HG03103 (cell line): ENCODE results near the gene XDH.

ENCODE experiments used
- ATAC-seq: cut with Tn5 transposase; IDR thresholded peaks from one replicate; pipeline ENCODE4 v1.9.1; 2021; ENCODE audit warnings: low read depth; ENCODE audit not compliant: unreplicated experiment

Gene XDH

GRCh38 chr2:31366733-31367132 lies 47.8 kb downstream of the XDH start:
- ATAC-seq, result no peak

GRCh38 chr2:31365834-31366505 lies 48.6 kb downstream of the XDH start:
- ATAC-seq, result no peak

GRCh38 chr2:31365348-31365747 lies 49.2 kb downstream of the XDH start:
- no peak for ATAC-seq

GRCh38 chr2:31363956-31364750 lies 50.4 kb downstream of the XDH start:
- ATAC-seq, result no peak

- ATAC-seq, result no peak
Observed at GRCh38 chr2:31362581-31362980, 52.0 kb downstream of the XDH start.

GRCh38 chr2:31359229-31359628 lies 55.3 kb downstream of the XDH start:
- ATAC-seq, result no peak

GRCh38 chr2:31354837-31355236 lies 59.7 kb downstream of the XDH start:
- no peak for ATAC-seq

- ATAC-seq, result no peak
Observed at GRCh38 chr2:31353179-31353578, 61.4 kb downstream of the XDH start.

- ATAC-seq, result no peak
Observed at GRCh38 chr2:31349684-31350083, 64.9 kb downstream of the XDH start.

- ATAC-seq, result no peak
Observed at GRCh38 chr2:31349160-31349559, 65.4 kb downstream of the XDH start.

GRCh38 chr2:31348618-31349017 lies 65.9 kb downstream of the XDH start:
- ATAC-seq, result no peak

GRCh38 chr2:31347750-31348149 lies 66.8 kb downstream of the XDH start:
- ATAC-seq, result no peak

GRCh38 chr2:31347319-31347718 lies 67.2 kb downstream of the XDH start:
- no peak for ATAC-seq

GRCh38 chr2:31344447-31344846 lies 70.1 kb downstream of the XDH start:
- no peak for ATAC-seq

GRCh38 chr2:31341351-31341750 lies 73.2 kb downstream of the XDH start:
- ATAC-seq, result no peak

GRCh38 chr2:31339696-31340095 lies 74.8 kb downstream of the XDH start:
- no peak for ATAC-seq

GRCh38 chr2:31337860-31338259 lies 76.7 kb downstream of the XDH start:
- no peak for ATAC-seq

- ATAC-seq, result no peak
Observed at GRCh38 chr2:31337197-31337596, 77.3 kb downstream of the XDH start.

- no peak for ATAC-seq
Observed at GRCh38 chr2:31335921-31336585, 78.5 kb downstream of the XDH start.

- no peak for ATAC-seq
Observed at GRCh38 chr2:31334311-31335026, 80.1 kb downstream of the XDH start.
